ENCODE data around the gene UNC13A.

GRCh38 chr19:17655751-17656472, 32.2 kb downstream of the UNC13A start:
- TF ChIP-seq CTCF (IDR thresholded peaks at IDR 0.05) (no peak), POLR2A (IDR thresholded peaks at IDR 0.05) (no peak)
